DOHH2 (cell line): ENCODE data around the gene RUFY1.

Experiments used
- CTCF ChIP-seq: fragments of 200-600 bp; sonication (generic); IDR thresholded peaks from one replicate; pipeline ENCODE4 v1.5.1; 2014; ENCODE audit warnings: antibody characterized with exemption, mild to moderate bottlenecking, low read depth, low read length; ENCODE audit not compliant: poor library complexity, severe bottlenecking
- EZH2phosphoT487 ChIP-seq: fragments of 200-600 bp; sonication (generic); IDR thresholded peaks from 2 replicates; pipeline ENCODE4 v1.6.1; 2017; ENCODE audit warnings: borderline replicate concordance, mild to moderate bottlenecking, antibody characterized with exemption, low read length, moderate library complexity, mixed read lengths

- no peak for TF ChIP-seq EZH2phosphoT487
- no peak for TF ChIP-seq CTCF
Observed at GRCh38 chr5:179612577-179613459, 62.5 kb downstream of the RUFY1 start.
